T1000 (cell line): ENCODE measurements around the gene PTPN14.
"Not testable (repeated sequence)": the region's sequence is repeated elsewhere in the genome, so short reads cannot be mapped to it uniquely, and the experiment has no call there.

Source experiments
- DNase-seq: peaks from one replicate; lab custom pipeline; 2025; ENCODE audit warnings: mixed read lengths; lab: John Stamatoyannopoulos, UW

The PTPN14 gene

GRCh38 chr1:214509622-214510021 lies 41.8 kb downstream of the PTPN14 start:
- not testable (repeated sequence) for DNase-seq

- no peak for DNase-seq
Observed at GRCh38 chr1:214506972-214507431, 44.4 kb downstream of the PTPN14 start.

- no peak for DNase-seq
Observed at GRCh38 chr1:214505134-214505533, 46.3 kb downstream of the PTPN14 start.

GRCh38 chr1:214504330-214504729 lies 47.1 kb downstream of the PTPN14 start:
- no peak for DNase-seq

GRCh38 chr1:214503553-214503952 lies 47.8 kb downstream of the PTPN14 start:
- DNase-seq: no peak

GRCh38 chr1:214500340-214501055 lies 50.9 kb downstream of the PTPN14 start:
- DNase-seq: no peak

GRCh38 chr1:214499732-214500131 lies 51.7 kb downstream of the PTPN14 start:
- no peak for DNase-seq

GRCh38 chr1:214498021-214498420 lies 53.4 kb downstream of the PTPN14 start:
- no peak for DNase-seq

GRCh38 chr1:214496126-214496525 lies 55.3 kb downstream of the PTPN14 start:
- no peak for DNase-seq

- no peak for DNase-seq
Observed at GRCh38 chr1:214494706-214495105, 56.7 kb downstream of the PTPN14 start.

GRCh38 chr1:214494179-214494578 lies 57.2 kb downstream of the PTPN14 start:
- DNase-seq: not testable (repeated sequence)

GRCh38 chr1:214493126-214493796 lies 58.1 kb downstream of the PTPN14 start:
- DNase-seq: no peak

- DNase-seq: no peak
Observed at GRCh38 chr1:214492401-214493075, 58.9 kb downstream of the PTPN14 start.

GRCh38 chr1:214491468-214492146 lies 59.8 kb downstream of the PTPN14 start:
- no peak for DNase-seq

- no peak for DNase-seq
Observed at GRCh38 chr1:214485151-214485550, 66.3 kb downstream of the PTPN14 start.

GRCh38 chr1:214483180-214483579 lies 68.2 kb downstream of the PTPN14 start:
- DNase-seq: not testable (repeated sequence)

GRCh38 chr1:214481983-214482634 lies 69.3 kb downstream of the PTPN14 start:
- DNase-seq: not testable (repeated sequence)

GRCh38 chr1:214476986-214477870 lies 74.2 kb downstream of the PTPN14 start:
- no peak for DNase-seq

GRCh38 chr1:214476229-214476985 lies 75.0 kb downstream of the PTPN14 start:
- no peak for DNase-seq

- DNase-seq: no peak
Observed at GRCh38 chr1:214475746-214476145, 75.7 kb downstream of the PTPN14 start.
